Suprapubic skin (tissue), 2 donors: ENCODE results near the gene ABI1.

Source experiments
- EP300 ChIP-seq: sonication (generic); formaldehyde crosslinking; IDR thresholded peaks from one replicate; pipeline ENCODE4 v1.6.1; 2017; ENCODE audit warnings: antibody characterized with exemption
- POLR2A ChIP-seq, 2 donors: fragments of 450-650 bp; IDR thresholded peaks; one replicate each; pipeline ENCODE4 v1.6.1; 2017; ENCODE audit warnings: antibody characterized with exemption in 2 of 2, mild to moderate bottlenecking in 2 of 2, moderate library complexity in 2 of 2

DNA sequence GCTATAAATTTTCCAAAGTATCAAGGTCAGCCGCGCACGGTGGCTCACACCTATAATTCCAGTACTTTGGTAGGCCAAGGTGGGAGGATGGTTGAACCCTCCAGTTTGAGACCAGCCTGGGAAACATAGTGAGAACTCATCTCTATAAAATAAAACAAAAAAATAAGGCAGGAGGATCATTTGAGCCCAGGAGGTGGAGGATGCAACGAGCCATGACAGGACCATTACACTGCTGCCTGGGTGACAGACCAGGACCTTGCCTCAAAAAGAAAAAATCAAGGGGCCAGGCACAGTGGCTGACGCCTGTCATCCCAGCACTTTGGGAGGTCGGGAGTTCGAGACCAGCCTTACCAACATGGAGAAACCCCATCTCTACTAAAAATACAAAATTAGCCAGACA, 60.3 kb downstream of the ABI1 start:
- TF ChIP-seq EP300 (no peak), POLR2A (IDR thresholded peaks at IDR 0.05) (no peak)
